CD4-positive, alpha-beta T cell treated with Interleukin-1 beta for 1 hour (primary cell): Measurements from ENCODE around the gene ST3GAL5.

Source experiments
- DNase-seq, 2 donors: peaks; one replicate each; pipeline ENCODE4 v3.0.0-alpha.2; 2020 to 2022

Gene ST3GAL5

DNA sequence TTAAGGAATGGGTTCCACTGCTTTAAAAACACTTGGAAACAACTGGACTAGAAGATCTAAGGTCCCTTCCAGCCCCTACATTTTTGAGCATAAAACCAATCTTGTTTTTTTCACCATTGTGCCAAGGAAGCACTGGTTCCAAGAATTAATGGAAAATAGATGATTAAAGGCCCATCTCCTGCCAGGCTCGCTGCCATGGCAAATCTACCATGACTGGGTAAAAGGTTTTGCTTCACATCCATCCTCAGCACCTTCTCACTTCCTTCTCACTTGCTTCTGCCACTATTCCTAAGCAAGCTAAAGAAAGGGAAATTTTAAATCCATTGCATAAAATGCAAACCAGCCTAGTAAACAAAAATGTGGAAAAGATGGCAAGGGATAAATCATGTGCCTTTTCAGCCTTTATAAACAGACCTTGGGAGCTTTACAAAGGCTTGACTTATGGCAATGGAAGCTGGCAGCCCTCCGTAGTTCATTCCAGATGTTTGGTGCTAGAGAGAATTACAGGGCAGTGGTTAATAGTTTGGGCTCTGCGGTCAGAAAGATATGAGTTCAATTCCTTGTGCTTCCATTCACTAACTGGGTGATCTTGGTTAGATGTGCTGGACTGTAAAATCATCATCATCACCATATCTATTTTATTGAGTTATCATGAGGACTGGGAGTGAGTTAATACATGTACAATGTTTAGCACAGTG, 27.0 kb upstream of the ST3GAL5 start:
- no peak for DNase-seq

DNA sequence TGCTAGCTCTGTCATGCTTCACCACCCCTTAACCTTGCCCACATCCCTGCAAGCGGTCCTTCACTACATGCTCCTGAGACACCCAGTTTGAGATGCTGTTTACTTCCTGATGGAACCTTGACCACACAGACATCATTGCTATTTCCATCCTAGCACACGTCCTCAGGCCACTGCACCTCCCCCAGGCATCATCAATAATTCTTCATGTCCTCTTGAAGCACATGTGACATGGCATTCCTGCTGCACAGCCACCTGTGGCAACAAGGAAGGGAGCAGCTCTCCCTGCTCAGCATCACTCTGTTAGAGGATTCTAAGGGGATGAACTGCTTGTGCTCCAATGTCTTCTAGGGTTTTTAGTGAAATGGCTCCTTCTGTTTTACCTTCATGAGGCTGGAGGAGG, 26.1 kb upstream of the ST3GAL5 start:
- DNase-seq: no peak

GRCh38 chr2:85913884-85914881, 25.4 kb upstream of the ST3GAL5 start:
- no peak for DNase-seq

DNA sequence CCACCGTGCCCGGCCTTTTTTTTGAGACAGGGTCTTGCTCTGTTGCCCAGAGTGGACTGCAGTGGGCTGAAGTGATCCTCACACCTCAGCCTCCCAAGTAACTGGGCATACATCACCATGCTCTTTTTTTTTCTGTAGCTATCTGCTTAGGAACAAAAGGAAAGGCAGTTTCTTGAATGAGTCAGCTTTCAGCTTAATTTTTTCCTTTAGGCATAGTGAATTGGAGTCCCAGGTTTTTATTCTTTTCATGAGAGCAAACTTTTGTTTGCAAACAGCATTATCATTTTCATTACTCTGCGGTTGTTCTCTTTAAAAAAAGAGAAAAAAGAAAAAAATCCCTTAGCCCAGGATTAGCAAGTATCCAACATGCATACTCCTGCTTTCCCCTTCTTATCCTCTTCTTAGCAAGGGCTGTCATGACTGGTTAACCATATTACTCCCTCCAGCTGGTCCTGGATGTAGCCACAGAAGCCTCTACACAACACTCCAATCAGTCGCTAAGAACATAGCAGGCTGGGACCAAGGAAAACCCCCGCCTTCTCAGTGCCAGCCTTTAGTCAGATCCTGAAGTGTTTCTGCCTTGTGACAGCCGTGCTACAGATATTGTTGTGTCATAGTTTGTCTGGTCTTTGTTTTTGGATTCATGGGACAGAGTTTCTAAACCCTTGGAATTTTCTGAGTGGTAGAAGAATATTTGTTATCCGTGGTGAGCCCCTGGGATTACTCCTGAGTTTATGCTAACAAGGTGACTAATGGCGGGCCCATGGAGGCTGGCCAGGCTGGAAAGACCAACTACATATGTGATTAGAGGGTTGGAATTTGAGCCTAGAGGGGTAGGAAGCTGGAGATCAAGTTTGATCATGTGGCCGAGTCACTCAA, 23.3 kb upstream of the ST3GAL5 start:
- no peak for DNase-seq

DNA sequence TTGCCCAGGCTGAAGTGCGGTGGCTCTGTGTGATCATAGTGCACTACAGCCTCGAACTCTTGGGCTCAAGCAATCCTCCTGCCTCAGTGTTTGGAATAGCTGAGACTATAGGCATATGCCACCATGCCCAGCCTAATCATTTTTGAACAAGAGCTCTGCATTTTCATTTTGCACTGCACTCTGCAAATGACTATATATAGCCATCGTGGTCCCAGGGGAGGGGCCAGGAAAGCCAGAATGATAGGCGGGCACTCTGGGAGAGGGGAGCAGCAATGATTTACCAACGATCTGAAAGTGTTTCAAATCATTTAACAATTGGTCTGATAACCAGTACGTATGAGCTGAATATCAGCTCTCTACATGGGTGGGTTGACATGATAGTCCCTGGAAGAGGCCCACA, 22.3 kb upstream of the ST3GAL5 start:
- no peak for DNase-seq

DNA sequence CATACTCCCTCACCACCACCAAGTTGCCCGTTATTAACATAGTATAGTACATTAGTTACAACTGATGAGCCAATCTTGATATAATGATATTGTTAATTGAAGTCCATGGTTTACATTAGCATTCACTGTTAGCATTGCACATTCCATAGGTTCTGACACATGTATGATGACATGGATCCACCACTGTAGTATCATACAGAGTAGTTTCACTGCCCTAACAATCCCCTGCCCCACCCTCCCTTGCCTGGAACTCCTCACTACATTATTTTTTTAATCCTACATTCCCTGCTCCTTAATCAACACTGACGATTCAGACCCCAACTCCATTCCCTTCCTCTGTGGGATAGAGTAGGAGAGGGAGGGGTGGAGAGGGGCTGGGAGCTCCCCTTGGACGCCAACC, 20.2 kb upstream of the ST3GAL5 start:
- DNase-seq: no peak

- no peak for DNase-seq
Measured at GRCh38 chr2:85908506-85908905, 19.7 kb upstream of the ST3GAL5 start.

DNA sequence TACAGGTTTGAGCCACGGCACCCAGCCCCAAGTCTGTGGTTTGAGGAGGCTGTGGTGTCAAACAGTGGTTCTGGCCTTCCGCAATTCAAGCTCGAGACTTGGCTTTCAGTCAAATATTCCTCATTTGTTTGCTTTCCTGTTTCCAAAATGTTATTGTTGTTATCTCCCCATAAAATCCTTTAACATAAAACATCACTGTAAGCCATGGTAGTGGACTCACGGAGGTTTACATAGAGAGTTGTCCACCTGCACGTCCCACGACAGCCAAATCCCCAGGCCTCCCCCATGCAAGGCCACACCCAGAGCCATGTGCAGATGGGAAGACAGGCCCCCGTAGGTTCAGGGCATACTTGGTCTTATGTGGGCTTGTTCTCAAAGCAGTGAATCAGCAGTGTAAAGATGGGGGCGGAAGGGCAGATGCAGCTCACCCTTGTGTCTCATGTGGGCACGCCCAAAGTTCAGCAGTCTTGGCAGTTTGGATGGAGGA, 18.9 kb upstream of the ST3GAL5 start:
- no peak for DNase-seq

- DNase-seq: no peak
Measured at GRCh38 chr2:85906748-85907147, 18.0 kb upstream of the ST3GAL5 start.

DNA sequence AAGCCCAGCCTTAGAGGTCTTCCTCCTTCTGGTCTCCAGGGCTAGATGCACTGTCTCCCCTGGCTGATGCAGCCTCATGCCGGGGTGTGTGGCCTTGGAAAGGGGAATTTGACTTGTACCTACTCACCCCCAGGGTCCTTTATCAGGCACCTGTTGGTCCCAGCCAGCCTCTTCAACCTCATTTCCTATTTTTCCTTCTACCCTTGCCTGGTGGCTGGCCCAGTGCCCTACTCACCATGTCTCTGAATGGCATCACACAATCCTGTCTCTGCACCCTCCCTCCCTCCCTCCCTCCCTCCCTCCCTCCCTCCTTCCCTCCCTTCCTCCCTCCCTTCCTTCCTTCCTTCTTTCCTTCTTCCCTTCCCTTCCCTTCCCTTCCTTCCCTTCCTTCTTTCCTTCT, 17.1 kb upstream of the ST3GAL5 start:
- DNase-seq: no peak

- DNase-seq: no peak
Measured at GRCh38 chr2:85905187-85905666, 16.4 kb upstream of the ST3GAL5 start.

GRCh38 chr2:85903849-85904248, 15.1 kb upstream of the ST3GAL5 start:
- DNase-seq: no peak

DNA sequence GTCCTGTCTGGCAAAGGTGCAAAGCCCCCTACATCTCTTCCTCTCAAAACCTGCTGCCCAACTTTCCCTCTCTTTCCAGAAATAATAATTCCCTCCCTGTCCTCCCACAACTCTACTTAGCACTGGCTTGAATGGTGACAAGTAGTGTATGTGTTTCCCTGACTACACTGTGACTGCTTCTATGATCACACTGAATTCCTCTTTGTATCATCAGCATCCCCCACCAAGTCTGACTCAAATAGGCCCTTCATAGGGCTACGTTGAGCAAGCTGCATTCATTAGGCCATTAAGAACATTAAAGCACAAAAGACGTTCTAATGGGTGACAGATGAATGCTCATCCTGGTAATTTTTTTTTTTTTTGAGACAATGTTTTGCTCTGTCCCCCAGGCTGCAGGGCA, 13.7 kb upstream of the ST3GAL5 start:
- DNase-seq: no peak

DNA sequence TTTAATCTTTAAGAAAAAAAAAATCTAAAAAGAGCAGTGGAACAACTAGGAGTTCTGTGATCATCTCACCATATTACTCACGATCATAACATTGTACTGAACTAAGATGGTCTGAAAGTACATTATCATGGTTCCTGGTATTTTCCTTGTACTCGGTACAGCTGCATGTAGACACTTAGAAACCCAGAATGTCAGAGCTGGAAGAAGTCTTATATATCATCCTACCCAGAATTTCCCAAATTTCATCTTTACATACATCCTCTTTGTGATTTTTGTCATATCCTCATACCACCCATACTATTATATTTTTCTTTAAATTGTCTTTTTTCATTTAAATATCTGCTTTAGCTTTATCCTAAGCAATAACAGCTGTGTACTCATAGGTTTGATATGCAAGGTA, 12.4 kb upstream of the ST3GAL5 start:
- DNase-seq: no peak

DNA sequence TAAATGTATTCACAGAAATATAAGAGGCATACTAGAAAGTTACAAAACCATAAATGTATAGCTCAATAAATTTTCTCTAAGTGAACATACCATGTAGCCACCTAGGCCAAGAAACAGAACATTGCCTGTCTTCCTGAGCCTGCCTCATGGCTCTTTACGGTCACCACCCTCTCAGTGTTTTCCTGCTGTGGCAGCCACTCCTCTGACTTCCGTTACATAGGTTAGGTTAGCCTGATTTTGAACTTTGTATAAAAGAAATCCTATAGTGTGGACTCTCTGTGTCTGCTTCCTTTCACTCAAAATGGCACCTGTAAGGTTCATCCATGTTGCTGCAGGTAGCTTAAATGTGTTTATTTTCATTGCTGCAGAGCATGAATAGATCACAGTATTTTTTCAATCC, 11.6 kb upstream of the ST3GAL5 start:
- no peak for DNase-seq

DNA sequence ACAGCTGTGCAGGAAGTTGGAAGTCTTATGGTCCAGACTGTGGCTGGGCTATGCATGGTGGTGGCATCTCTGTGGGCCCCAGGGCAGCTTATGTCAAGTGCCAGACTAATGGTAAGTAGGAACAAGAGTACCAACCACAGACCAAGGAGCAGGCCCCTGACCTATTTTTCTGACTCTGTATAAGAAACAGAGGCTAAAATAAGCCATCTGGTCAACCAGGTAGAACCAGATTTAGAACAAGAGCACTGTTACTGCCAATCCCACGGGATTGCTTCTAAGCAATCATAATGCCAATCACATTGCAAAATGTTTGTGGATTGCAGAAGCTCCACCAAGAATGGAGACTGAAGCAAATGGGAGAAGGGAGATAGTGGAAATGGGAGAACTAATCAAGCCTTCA, 11.1 kb upstream of the ST3GAL5 start:
- DNase-seq: no peak

DNA sequence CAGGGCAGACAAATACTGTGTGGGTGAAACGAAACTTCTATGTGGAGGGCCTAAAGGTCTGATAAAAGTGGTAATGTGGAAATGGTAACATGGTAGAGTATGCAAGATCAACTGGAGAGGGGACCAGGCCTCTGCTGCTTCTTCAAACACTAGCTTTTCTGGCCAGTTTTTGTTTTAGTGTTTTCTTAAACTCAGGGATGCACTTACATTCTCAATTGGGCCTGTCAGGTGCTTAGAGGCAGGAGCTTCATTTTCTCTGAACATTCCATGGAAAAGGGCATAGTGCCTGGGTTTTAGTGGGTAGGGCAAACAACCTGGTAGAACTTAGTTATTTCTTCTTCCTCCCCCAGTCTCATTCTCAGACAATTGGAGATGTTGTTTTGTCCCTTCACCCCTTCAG, 10.5 kb upstream of the ST3GAL5 start:
- no peak for DNase-seq

DNA sequence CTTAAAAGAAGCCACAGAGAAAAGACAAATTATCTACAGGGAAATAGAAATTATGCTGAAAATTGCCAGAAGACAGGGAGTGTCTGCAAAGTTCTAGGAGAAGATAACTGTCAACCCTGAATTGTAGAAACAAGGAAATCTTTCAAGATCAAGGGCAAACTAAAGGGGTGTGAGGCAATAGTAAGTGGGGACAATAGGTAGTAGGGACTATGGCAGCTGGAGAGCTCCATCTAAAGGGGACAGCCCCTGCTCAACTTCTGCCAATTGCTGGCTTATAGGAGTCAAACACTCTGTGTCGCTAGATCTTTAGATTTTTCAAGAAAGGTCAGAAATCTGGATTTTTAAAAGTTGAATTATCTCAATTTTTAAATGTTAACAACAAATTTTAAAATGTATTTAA, 10.1 kb upstream of the ST3GAL5 start:
- DNase-seq: no peak

DNA sequence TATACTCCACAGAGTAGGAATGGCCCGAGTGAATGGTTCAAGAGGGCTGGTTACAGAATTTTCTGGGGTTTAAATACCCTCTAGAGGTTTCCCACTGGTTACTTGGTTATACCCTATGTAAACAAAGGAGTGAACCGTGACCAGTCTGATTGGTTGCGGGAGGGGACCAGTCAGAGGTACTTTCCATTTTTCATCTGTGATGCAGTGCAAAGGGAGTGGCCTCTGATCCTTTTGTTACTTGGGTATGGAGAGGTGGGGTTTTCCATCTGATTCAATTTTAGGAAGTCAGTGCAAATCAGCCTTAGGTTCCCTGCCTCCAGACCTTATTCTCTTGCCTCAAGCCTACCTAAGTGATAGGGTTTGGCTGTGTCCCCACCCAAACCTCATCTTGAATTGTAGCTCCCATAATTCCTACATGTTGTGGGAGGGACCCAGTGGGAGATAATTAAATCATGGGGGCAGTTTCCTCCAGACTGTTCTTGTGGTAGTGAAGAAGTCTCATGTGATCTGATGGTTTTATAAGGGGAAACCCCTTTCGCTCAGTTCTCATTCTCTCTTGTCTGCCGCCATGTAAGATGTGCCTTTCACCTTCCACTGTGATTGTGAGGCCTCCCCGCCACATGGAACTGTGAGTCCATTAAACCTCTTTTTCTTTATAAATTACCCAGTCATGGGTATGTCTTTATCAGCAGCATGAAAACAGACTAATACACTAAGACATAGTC, 5.9 kb upstream of the ST3GAL5 start:
- DNase-seq: peak in 1 of 2 donors; percentile 34

- DNase-seq: no peak
Measured at GRCh38 chr2:85893428-85894258, 4.9 kb upstream of the ST3GAL5 start.
